GM18499 (cell line): ENCODE measurements around the gene FARP1.
"Not testable (repeated sequence)": the region's sequence is repeated elsewhere in the genome, so short reads cannot be mapped to it uniquely, and the experiment has no call there.

Source experiments
- ATAC-seq: cut with Tn5 transposase; IDR thresholded peaks from one replicate; pipeline ENCODE4 v1.9.1; 2021; ENCODE audit warnings: moderate number of reproducible peaks; ENCODE audit not compliant: insufficient read depth, unreplicated experiment

The FARP1 gene

DNA sequence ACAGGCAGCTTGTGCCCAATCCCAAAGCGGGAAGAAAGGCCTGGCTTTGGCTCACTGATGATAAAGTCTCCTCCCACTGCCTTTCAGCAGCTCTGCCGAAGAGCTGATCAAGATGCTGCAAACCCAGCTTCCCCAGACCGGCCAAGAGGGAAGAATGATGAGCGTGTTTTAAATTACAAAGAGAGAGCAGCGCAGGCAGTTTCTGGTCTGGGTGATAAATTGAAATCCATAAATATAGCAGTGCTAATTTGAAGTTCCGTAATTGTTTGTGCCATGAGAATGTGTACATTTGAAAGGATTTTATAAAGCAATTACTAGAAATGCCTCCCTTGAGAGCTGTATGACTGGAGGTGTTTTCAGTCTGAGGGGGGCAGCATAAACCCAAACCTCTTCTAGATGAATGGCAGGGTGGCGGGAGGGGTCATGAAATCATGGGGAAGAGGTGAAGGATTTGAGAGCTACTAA is 262.2 kb downstream of the FARP1 start:
- no peak for ATAC-seq

DNA sequence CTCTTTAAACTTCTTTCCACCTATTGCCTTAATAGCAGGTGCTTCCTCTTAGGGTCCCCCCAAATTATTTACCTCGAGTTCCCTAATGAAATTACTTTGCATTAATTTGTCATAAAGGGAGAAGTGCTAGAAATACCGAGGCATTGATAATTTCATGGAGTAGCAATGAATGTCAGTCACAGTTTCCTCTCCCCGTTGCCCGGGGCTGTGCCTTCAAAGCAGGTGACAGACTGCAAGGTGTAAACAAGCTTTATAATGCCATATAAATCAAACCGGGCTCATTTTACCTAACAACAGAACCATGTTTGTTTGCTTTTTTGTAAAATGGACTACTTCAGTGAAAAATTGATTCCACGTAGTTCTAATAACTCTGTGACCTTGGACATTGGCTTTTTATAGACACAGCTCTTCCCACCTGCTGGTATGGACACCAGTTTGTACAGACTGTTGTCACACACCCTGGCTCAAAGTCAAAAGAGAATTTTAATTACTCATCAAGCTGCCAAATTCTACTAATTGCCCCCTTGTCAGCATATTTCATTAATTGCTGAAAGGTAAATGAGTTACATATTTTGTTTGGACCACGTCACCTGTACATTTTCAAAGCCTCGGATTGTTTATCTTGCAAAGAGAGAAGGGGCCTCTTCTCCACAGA is 262.9 kb downstream of the FARP1 start:
- no peak for ATAC-seq

DNA sequence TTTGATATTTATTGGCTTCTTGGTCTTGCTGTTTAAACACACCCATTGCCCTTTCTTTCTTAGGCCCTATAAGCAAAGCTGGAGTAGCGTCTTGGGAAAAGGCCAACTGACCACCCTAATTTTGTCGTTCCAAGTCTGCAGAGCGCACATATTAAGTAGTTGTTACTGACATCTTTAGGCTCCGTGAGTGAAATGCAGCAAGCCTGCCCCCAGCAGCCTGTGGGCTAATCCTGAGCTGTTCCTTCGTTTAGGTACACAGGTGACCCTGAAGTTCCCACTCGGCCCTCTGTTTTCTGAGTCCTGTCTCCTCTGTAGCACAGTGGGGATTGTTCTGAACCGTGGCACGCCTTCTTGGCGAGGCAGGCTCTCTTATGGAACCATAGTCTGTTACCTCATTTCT is 263.5 kb downstream of the FARP1 start:
- no peak for ATAC-seq

DNA sequence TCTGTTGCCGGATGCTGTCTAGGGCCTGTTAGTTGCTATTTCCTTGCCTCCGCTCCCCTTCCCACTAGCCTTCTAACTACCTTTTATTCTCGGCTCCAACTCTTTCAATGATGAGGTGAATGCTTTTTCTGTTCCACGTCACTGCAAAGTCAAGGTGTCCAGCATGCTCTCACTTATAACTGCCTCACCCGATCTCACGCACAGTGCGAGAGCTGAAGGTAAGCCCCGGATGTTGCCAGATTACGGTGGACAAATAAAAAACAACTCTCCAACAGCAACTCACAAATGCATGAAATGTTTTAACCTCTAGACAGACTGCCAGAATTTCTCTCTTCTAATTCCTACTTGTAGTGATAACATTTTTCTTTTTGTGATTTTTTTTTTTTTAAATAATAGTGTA is 264.1 kb downstream of the FARP1 start:
- no peak for ATAC-seq

DNA sequence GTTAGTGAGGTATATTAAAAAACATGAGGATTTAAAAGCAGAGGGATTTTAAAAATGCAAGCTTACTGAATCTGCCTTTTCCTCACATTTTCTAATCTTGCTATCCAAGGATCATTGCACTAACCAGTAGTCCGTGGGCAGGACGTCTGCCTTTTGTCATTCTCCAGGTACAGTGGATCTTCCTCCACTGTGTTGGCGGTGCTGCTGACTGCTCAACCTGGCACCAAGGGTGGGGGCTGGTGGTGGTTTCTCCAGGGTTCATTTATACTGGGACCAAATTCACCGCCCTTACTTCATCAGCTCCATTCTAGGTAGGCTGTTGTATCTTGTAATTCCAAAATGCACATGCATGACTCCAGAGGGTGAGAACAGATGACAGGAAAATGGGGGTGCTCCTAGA is 264.7 kb downstream of the FARP1 start:
- ATAC-seq = no peak

DNA sequence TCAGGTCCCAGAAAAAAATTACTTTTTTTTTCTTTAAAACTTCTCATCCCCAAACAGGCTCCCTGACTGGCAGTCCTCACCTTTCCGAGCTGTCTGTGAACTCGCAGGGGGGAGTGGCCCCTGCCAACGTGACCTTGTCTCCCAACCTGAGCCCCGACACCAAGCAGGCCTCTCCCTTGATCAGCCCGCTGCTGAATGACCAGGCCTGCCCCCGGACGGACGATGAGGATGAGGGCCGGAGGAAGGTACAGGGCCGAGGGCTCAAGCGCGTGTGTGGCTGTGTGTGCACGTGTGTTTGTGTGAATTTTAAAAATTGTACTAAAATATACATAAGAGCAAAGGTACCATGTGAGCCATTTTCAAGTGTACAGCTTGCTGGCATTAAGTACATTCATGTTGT is 266.4 kb downstream of the FARP1 start:
- no peak for ATAC-seq

DNA sequence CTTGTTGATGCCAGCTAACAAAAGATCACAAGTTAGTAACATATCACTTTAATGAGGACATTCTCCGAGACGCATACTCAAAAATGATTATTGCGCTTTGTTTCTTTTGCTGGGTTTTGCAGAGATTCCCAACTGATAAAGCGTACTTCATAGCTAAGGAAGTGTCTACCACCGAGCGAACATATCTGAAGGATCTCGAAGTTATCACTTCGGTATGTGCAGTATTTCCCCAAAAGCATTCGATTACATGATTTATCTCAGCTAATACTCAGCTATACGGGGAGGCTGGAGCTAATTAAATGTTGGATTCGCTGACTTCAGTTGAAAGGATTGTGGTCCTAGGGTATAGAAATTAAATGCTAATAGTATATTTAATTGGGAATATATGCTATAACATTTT is 267.7 kb downstream of the FARP1 start:
- ATAC-seq = no peak

DNA sequence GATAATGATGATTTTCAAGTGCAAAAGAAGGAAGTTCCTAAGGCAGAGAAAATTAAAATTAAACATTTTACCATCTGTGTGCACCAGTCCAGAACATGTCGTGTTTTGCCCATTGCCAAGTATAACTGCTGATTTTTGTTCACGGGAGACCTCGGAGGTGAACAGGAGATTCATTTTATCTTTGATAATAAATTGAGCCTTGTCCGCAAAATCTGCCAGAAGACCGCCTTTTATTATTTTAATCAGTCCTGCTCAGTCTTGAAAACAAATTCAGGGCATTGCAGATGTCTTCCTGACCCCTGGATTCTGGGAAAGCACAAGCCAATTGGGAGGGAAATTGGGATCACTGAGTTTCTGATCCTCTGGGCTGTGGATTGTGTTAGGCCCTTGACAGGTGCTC is 268.1 kb downstream of the FARP1 start:
- no peak for ATAC-seq

DNA sequence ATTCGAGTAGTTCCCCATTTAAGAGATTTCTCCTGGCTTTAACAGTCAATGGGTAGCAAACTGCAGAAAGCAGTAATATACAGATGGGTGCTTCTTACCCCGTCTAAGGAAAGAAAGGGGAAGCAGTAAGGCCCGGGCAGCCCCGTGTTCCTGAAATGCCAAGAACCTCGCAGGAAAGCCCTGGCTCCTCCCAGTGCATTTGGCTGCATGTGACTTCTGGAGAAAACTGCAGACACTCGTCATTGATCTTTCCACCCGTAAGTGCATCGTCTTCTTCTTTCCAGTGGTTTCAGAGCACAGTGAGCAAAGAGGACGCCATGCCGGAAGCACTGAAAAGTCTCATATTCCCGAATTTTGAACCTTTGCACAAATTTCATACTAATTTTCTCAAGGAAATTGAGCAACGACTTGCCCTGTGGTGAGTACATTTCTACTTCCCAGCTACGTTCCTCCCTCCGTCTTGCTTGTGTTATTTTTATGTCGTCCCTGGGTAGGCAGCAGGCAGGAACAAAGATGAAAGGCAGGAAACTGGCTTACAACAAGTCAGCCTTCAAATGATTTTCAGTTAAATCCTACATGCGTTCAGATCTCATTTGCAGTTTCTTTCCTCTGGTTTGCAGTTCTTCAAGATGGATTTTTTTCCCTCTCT is 268.8 kb downstream of the FARP1 start:
- ATAC-seq = no peak

DNA sequence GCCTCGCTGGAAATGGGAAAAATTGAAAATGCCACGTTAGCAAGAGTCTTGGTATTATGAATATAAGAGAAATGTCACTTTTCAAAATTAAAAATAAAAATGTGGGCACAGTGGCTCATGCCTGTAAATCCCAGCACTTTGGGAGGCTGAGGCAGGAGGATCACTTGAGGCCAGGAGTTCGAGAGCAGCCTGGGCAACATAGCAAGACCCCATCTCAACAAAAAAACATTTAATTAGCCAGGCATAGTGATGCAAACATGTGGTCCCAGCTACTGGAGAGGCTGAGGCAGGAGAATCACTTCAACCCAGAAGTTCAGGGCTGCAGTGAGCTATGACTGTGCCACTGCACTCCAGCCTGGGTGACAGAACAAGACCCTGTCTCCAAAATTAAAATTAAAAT is 270.4 kb downstream of the FARP1 start:
- ATAC-seq = not testable (repeated sequence)

DNA sequence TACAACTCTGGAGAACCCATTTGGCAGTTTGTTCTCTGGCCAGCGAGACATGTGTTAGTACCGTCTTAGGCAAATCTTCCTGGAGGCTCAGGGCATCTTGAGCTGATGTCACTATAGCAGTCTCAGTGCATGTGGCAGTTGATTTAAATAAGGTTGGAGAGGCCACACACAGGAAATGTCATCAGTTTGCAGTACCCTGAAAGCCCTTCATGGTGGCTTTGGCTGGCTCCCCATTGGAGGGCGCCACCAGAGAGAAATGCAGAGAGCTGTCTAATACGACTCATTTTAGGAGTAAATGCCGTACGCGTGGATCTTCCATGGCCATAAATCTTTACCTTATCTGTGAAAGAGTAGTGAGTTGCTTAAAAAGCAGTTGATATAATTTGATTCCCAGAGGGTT is 270.9 kb downstream of the FARP1 start:
- no peak for ATAC-seq

DNA sequence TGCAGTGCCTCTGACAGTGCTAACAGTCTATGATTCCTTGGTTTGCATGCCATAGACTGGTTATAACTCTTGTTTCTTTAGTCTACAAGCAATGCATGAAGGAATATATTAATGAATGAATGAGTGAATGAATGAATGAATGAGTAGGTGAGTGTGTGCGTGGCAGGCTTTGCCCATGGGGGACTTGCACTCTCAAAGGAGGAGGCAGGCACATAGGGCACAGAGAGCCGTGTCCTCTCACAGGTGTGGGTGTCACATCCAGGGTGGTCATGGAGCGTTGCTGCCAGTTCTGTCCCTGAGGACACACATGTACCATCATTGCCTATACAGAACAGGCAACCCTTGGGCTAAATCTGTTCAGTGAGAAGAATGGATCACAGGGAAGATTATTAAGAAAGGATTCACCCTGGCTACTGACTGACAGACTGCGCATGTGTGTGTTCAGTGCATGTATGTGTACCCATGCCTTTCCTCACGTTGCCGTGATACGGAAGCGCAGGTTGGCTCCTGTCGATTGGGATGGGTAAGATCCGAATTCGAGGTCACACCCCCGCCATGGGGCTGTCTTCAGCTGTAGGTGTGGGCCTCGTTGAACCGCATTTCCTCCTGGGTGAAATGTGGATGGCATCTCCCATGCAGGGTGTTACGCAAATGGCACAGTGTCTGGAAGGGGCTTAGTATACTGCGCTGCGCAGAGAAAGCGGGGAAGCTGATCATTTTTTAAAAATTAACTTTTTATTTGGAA is 272.6 kb downstream of the FARP1 start:
- ATAC-seq = no peak

DNA sequence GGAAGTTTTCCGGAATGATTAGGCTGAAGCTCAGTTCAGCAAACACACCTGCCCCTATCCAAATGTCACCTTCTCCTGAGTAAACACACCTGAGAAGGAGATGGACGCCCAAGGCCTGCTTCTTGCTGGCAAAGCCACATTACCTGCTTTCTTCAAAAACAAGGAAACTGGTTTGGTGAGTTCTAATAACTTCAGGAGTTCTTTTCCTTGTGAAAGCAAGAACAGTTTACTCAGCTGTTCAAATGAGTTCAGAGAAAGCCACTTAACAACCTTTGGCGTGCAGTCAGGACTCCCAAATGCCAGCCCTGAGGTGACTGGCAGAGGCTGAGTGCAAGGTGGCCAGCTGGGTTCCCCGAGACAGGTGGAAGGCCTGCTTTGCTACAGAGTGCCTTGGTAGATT is 273.5 kb downstream of the FARP1 start:
- ATAC-seq = no peak

DNA sequence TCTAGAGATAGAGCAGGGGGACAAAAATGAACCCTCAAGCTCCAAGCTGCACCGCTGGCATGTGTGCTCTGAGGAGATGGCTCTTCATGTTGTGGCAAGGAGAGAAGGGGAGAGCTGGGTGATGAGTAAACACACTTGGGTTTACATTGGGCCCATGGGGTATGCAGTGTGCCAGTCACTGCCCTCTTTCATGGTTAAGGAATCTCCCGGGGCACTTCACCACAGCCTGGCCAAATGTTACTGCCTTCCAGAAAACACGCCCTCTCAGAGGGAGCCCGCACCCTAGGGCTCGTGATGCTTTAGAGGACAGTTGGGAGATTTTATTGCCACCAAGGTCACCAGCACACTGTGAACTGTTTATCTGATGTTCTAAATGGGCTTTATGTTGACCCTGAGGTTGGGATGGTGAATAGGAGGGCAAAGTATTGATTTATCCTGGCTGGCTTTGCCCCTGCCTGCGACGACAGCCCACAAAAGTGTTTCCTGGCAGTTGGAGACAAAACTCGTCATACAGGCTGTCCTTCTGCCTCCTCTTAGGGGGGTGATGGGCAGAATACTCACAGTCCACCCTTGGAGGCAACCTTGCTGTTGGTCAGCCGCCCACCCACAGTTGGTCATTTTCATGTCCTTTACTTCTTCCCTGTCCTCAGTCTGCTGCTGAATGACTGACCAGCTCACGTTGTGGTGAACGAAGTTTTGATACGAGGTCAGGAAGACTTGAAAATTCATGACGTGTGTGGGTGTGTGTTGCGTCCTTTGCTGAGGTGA is 277.1 kb downstream of the FARP1 start:
- no peak for ATAC-seq

DNA sequence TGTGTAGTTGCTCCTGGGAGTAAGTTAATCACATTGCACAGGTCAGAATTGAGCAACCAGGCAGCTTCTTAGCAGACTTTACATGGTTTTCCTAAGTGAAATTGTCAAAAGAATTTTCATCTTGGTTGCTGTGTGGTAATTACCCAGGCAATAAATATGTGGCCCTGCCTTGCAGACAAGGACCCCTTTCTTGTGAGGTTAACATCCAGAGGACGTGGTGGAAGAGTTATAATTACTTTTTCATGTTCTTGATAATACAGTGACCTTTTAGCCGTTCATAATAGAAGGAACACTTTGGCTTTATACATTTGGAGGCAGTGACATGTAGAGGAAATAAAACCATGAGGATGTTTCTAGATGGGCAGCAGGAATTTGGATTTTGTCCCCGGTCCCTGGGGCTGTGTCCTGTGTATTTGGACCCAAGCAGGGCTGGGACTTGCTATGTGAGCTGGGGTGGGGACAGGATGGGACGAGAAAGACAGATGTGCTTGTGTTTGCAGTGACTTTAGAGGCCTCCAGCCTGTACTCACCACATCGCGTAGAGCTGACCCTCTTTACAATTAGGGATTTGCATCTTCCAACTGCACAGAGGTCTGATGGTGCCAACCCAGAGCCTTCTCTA is 277.8 kb downstream of the FARP1 start:
- no peak for ATAC-seq

DNA sequence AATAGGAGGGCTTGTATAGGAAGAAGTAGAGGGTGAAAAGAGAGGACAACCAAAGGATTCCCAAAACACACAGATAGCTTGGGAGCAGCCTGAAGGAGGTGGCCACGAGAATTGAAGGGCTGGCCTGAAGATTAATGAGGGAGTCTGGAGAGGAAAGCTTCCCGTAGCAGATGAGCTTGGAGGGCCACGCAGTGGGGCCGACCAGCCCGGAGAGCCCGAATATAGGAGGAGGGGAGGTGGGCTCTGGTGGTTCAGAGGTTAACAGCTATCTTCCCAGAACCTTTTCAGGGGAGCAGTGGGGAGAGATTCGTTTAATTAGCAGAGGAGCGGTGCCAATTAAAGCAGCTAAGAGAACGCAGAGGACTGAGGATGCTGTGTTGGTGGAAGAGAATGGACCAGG is 279.2 kb downstream of the FARP1 start:
- no peak for ATAC-seq

DNA sequence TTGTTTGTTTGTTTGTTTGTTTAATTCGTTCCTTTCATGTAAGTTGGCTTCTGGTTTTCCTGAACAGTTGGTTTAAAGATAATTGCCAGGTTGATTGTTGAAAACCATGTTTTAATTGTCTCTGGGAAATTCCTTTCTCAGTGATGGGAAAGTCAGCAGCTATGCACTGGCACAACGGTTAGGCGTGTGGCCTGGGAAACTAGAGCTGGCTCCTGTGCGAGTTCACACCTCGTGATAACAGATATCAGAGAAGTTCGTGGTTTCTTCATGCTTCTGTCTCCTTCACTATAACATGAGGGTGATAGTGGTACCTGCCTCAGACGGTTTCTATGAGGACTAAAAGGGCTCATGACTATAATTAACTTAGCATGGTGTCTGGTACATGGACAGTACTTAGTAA is 280.5 kb downstream of the FARP1 start:
- ATAC-seq = no peak

DNA sequence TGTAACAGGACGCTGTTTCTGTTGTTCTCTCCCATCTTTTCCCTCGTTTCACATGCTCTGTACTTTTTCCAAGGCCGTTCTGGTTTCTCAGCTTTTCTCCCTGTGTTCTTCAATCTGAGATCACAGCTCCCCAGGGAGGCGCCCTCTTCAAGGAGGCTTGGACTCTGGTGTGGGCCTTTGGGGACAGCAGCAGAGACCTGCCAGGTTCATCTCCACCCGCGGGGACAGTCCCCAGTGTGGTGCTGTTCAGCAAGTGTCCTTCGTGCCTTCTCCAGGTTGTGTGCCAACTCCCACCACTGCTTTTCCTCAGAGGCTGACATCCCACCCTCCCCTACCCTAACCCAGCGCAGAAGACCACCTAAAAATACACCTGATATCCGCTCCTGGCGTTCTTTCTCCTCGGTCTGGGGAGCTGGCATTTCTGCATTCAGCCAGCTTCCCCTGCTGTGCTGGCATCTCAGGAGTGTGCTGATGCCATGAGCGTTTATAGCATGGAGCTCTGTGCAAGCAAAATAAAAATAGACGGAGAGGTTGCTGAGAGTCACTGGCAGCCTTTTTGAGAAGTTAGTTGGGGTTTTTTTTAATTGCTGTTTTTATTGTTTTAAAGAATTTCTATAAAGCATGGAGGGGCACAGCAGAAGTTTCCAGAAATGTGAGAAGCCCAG is 284.6 kb downstream of the FARP1 start:
- ATAC-seq = no peak

DNA sequence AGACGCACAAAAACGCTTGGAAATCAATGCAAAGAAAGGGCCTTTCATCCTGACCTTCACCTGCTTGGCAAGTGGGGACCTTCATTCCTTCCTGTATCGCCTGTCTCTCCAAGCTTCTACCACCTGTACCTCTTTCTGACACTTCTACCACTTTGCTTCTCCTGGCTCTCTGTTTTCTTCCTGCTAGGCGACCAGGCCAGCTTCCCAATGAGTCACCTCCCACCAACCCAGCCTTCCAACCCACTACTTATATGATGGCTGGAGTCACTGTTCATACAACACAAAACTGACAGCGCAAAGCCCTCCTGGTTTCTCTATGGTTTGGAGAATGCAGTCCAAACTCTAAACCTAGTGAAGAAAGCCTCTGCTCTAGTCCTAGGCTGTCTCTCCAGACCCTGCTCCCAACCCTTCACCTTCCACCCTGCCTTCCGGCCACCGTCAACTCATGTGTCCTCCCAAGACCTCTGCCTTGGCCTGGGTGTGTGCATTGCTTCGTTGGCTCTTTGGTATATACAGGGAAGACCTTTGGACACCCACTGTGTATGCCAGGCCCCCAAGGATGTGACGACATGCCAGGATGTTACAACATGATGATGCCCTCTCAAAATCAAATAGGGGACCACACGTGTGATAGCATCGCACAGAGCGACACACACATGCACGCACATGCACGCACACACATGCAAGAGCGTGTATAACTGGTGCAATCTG is 285.5 kb downstream of the FARP1 start:
- ATAC-seq = no peak
